ENCODE results near the gene DENND5A. TPM values are rescaled to one million over a fixed set of nuclear protein-coding genes. Genes with fewer than 3 reads are reported as not detected.

The DENND5A gene
- total and polyA plus RNA-seq, 2 of the 8 experiments (the other 6 are each of a cell fraction or from before 2014, with no cell fraction given), result 65.7 to 139 TPM

DNA sequence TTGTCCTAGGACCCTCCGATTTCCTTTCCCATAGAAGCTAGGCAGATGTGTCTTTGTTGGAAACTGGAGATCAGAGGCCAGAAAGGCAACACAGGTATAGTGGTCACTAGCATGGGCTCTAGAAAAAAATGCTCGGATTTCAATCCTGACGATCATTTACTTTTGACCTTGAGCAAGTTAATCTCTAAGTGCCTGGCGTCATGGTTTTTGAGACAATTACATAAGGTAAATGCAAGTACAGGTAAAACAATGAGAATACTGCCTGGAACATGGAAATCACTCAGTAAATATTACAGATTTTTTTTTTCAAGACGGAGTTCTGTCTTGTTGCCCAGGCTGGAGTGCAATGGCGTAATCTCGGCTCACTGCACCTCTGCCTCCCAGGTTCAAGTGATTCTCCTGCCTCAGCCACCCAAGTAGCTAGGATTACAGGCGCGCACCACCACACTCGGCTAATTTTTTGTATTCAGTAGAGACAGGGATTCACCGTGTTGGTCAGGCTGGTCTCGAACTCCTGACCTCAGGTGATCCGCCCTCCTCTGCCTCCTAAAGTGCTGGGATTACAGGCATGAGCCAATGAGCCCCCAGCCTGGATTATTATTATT is 1.1 kb upstream of the DENND5A start (continued):
- TF ChIP-seq BCL11A (IDR thresholded peaks at IDR 0.05; ENCODE audit: low read depth in 2 of 2, low read length in 2 of 2), result no peak
- no peak for TF ChIP-seq EZH2 (IDR thresholded peaks at IDR 0.05; ENCODE audit: low read depth, low read length, severe bottlenecking)
- TF ChIP-seq NRF1 (IDR thresholded peaks at IDR 0.05; ENCODE audit: low read depth, low read length), result no peak
- TF ChIP-seq TEAD4 (IDR thresholded peaks at IDR 0.05; ENCODE audit: low read depth, low read length), result no peak
- TF ChIP-seq, protein P1, sequence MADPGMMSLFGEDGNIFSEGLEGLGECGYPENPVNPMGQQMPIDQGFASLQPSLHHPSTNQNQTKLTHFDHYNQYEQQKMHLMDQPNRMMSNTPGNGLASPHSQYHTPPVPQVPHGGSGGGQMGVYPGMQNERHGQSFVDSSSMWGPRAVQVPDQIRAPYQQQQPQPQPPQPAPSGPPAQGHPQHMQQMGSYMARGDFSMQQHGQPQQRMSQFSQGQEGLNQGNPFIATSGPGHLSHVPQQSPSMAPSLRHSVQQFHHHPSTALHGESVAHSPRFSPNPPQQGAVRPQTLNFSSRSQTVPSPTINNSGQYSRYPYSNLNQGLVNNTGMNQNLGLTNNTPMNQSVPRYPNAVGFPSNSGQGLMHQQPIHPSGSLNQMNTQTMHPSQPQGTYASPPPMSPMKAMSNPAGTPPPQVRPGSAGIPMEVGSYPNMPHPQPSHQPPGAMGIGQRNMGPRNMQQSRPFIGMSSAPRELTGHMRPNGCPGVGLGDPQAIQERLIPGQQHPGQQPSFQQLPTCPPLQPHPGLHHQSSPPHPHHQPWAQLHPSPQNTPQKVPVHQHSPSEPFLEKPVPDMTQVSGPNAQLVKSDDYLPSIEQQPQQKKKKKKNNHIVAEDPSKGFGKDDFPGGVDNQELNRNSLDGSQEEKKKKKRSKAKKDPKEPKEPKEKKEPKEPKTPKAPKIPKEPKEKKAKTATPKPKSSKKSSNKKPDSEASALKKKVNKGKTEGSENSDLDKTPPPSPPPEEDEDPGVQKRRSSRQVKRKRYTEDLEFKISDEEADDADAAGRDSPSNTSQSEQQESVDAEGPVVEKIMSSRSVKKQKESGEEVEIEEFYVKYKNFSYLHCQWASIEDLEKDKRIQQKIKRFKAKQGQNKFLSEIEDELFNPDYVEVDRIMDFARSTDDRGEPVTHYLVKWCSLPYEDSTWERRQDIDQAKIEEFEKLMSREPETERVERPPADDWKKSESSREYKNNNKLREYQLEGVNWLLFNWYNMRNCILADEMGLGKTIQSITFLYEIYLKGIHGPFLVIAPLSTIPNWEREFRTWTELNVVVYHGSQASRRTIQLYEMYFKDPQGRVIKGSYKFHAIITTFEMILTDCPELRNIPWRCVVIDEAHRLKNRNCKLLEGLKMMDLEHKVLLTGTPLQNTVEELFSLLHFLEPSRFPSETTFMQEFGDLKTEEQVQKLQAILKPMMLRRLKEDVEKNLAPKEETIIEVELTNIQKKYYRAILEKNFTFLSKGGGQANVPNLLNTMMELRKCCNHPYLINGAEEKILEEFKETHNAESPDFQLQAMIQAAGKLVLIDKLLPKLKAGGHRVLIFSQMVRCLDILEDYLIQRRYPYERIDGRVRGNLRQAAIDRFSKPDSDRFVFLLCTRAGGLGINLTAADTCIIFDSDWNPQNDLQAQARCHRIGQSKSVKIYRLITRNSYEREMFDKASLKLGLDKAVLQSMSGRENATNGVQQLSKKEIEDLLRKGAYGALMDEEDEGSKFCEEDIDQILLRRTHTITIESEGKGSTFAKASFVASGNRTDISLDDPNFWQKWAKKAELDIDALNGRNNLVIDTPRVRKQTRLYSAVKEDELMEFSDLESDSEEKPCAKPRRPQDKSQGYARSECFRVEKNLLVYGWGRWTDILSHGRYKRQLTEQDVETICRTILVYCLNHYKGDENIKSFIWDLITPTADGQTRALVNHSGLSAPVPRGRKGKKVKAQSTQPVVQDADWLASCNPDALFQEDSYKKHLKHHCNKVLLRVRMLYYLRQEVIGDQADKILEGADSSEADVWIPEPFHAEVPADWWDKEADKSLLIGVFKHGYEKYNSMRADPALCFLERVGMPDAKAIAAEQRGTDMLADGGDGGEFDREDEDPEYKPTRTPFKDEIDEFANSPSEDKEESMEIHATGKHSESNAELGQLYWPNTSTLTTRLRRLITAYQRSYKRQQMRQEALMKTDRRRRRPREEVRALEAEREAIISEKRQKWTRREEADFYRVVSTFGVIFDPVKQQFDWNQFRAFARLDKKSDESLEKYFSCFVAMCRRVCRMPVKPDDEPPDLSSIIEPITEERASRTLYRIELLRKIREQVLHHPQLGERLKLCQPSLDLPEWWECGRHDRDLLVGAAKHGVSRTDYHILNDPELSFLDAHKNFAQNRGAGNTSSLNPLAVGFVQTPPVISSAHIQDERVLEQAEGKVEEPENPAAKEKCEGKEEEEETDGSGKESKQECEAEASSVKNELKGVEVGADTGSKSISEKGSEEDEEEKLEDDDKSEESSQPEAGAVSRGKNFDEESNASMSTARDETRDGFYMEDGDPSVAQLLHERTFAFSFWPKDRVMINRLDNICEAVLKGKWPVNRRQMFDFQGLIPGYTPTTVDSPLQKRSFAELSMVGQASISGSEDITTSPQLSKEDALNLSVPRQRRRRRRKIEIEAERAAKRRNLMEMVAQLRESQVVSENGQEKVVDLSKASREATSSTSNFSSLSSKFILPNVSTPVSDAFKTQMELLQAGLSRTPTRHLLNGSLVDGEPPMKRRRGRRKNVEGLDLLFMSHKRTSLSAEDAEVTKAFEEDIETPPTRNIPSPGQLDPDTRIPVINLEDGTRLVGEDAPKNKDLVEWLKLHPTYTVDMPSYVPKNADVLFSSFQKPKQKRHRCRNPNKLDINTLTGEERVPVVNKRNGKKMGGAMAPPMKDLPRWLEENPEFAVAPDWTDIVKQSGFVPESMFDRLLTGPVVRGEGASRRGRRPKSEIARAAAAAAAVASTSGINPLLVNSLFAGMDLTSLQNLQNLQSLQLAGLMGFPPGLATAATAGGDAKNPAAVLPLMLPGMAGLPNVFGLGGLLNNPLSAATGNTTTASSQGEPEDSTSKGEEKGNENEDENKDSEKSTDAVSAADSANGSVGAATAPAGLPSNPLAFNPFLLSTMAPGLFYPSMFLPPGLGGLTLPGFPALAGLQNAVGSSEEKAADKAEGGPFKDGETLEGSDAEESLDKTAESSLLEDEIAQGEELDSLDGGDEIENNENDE (IDR thresholded peaks at IDR 0.05; ENCODE audit: insufficient replicate concordance, low read length), result no peak
- no peak for TF ChIP-seq RBBP5 (IDR thresholded peaks at IDR 0.05; ENCODE audit: borderline replicate concordance, low read depth, low read length)
- no peak for TF ChIP-seq TAF7 (optimal IDR thresholded peaks at IDR 0.05; ENCODE audit: borderline replicate concordance, low read depth, low read length)
- no peak for TF ChIP-seq RXRA (IDR thresholded peaks at IDR 0.05; ENCODE audit: insufficient read depth, low read depth, low read length)

All from H1 (cell line).